Uterus (tissue), 2 donors: ENCODE measurements around the gene PTPRM.

Experiments
- POLR2A ChIP-seq, 2 donors: fragments of 450-650 bp; IDR thresholded peaks; one replicate each; pipeline ENCODE4 v1.6.1; 2016; ENCODE audit warnings: antibody characterized with exemption in 2 of 2, mild to moderate bottlenecking in 1 of 2, moderate library complexity in 1 of 2
- TF ChIP-seq, protein P1 (sequence below), 4 experiments: fragments of 200-600 bp in 2 of 4; fragments of 450-650 bp in 2 of 4; sonication (generic) in 2 of 4; IDR thresholded peaks; one replicate each; pipeline ENCODE4 v1.5.1; 2016 to 2019; ENCODE audit warnings: antibody characterized with exemption in 4 of 4, mild to moderate bottlenecking in 2 of 4, moderate library complexity in 1 of 4

DNA sequence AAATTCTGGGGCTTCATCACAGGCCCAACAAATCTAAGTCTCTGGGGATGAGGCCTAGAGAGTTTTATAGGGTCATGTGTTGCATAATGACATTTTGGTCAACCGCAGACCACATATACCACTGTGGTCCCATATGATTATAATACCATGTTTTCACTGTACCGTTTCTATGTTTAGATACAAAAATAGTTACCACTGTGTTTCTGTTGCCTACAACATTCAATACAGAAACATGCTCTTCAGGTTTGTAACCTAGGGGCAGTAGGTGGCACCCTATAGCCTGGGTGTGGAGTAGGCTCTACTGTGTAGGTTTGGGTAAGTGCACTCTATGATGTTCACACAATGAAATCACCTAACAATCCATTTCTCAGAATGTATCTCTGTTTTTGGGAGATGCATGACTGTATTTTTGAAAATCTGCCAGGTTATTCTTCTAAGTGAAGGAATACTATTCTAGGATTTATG is 485.2 kb downstream of the PTPRM start:
- TF ChIP-seq POLR2A (IDR thresholded peaks at IDR 0.05) = no peak
- TF ChIP-seq, protein P1, sequence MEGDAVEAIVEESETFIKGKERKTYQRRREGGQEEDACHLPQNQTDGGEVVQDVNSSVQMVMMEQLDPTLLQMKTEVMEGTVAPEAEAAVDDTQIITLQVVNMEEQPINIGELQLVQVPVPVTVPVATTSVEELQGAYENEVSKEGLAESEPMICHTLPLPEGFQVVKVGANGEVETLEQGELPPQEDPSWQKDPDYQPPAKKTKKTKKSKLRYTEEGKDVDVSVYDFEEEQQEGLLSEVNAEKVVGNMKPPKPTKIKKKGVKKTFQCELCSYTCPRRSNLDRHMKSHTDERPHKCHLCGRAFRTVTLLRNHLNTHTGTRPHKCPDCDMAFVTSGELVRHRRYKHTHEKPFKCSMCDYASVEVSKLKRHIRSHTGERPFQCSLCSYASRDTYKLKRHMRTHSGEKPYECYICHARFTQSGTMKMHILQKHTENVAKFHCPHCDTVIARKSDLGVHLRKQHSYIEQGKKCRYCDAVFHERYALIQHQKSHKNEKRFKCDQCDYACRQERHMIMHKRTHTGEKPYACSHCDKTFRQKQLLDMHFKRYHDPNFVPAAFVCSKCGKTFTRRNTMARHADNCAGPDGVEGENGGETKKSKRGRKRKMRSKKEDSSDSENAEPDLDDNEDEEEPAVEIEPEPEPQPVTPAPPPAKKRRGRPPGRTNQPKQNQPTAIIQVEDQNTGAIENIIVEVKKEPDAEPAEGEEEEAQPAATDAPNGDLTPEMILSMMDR (IDR thresholded peaks at IDR 0.05) = no peak
